ENCODE measurements around the gene CTR9. TPM values are rescaled to one million over a fixed set of nuclear protein-coding genes. Genes with fewer than 3 reads are reported as not detected.

The CTR9 gene
- total RNA-seq, 4 donors from 2014 or later: 27.8 to 31.8 (median 29.3) TPM

- no peak overlapping the region for H3K4me3 ChIP-seq (ENCODE audit: low read depth, poor library complexity, severe bottlenecking)
- WGBS, 2 donors: 64 to 69% methylated on average over 13 of the region's 13 CpGs
- peak; percentile 34 to 90 for DNase-seq (ENCODE audit: low spot score in 2 of 2)
- intact Hi-C loops (cut with DNase I; ENCODE audit: low total_unique reads): no loop called here
- no peak for TF ChIP-seq POLR2A (IDR thresholded peaks at IDR 0.05)
- TF ChIP-seq CTCF (IDR thresholded peaks at IDR 0.05): no peak
Measured at GRCh38 chr11:10778217-10778970, 27.3 kb downstream of the CTR9 start.

- no peak for TF ChIP-seq POLR2A (IDR thresholded peaks at IDR 0.05)
- WGBS, 2 donors: 40 to 51% methylated on average over 1 of the region's 1 CpG
- intact Hi-C loops (cut with DNase I; ENCODE audit: low total_unique reads): no loop called here
- DNase-seq (ENCODE audit: low spot score in 2 of 2): no peak
- no peak overlapping the region for H3K4me3 ChIP-seq (ENCODE audit: low read depth, poor library complexity, severe bottlenecking)
Measured at GRCh38 chr11:10779086-10779485, 28.0 kb downstream of the CTR9 start.

GRCh38 chr11:10780040-10780439, 29.0 kb downstream of the CTR9 start:
- WGBS, 2 donors: 96% methylated on average over 2 of the region's 2 CpGs
- DNase-seq (ENCODE audit: low spot score in 2 of 2): no peak
- no peak for TF ChIP-seq POLR2A (IDR thresholded peaks at IDR 0.05)
- TF ChIP-seq CTCF (IDR thresholded peaks at IDR 0.05): no peak
- intact Hi-C loops (cut with DNase I; ENCODE audit: low total_unique reads): no loop called here
- no peak overlapping the region for H3K4me3 ChIP-seq (ENCODE audit: low read depth, poor library complexity, severe bottlenecking)

GRCh38 chr11:10784232-10785145, 33.4 kb downstream of the CTR9 start:
- 56 to 67% methylated on average over 10 of the region's 10 CpGs for WGBS, 2 donors
- H3K4me3 ChIP-seq (ENCODE audit: low read depth, poor library complexity, severe bottlenecking): no peak overlapping the region
- DNase-seq (ENCODE audit: low spot score in 2 of 2): no peak
- intact Hi-C loops (cut with DNase I; ENCODE audit: low total_unique reads): no loop called here
- TF ChIP-seq POLR2A (IDR thresholded peaks at IDR 0.05) (no peak), CTCF (IDR thresholded peaks at IDR 0.05) (no peak)

GRCh38 chr11:10785146-10785474, 34.1 kb downstream of the CTR9 start:
- 76 to 78% methylated on average over 4 of the region's 4 CpGs for WGBS, 2 donors
- DNase-seq (ENCODE audit: low spot score in 2 of 2): no peak
- no peak for TF ChIP-seq CTCF (IDR thresholded peaks at IDR 0.05)
- no peak for TF ChIP-seq POLR2A (IDR thresholded peaks at IDR 0.05)
- intact Hi-C loops (cut with DNase I; ENCODE audit: low total_unique reads): no loop called here
- H3K4me3 ChIP-seq (ENCODE audit: low read depth, poor library complexity, severe bottlenecking): no peak overlapping the region

- intact Hi-C loops (cut with DNase I; ENCODE audit: low total_unique reads): no loop called here
- H3K4me3 ChIP-seq (ENCODE audit: low read depth, poor library complexity, severe bottlenecking): no peak overlapping the region
- TF ChIP-seq POLR2A (IDR thresholded peaks at IDR 0.05): no peak
- TF ChIP-seq CTCF (IDR thresholded peaks at IDR 0.05): no peak
- no peak for DNase-seq (ENCODE audit: low spot score in 2 of 2)
- 91 to 99% methylated on average over 4 to 5 of the region's 5 CpGs for WGBS, 2 donors
Measured at GRCh38 chr11:10786451-10786850, 35.4 kb downstream of the CTR9 start.
